Neural cell (in vitro differentiated cells): ENCODE measurements around the gene PTPRD. TPM values are rescaled to one million over a fixed set of nuclear protein-coding genes. Genes with fewer than 3 reads are reported as not detected.

ENCODE experiments used
- H2AFZ ChIP-seq: fragments of 200-600, 300-800 bp; sonication (generic), shearing (Covaris generic); 2 replicates; pipeline ENCODE4 v1.6.0; 2014; ENCODE audit warnings: low read depth, mild to moderate bottlenecking, antibody characterized with exemption, low read length, moderate library complexity
- H3F3A ChIP-seq: fragments of 200-600 bp; shearing (Covaris generic); 2 replicates; pipeline ENCODE4 v1.6.1; 2016; ENCODE audit warnings: mild to moderate bottlenecking, moderate library complexity, mixed read lengths, antibody characterized with exemption, low read length; ENCODE audit not compliant: insufficient read depth, poor library complexity, severe bottlenecking
- H3K27ac ChIP-seq: fragments of 200-600, 300-800 bp; sonication (generic), shearing (Covaris generic); 2 replicates; pipeline ENCODE4 v1.5.1; 2014; ENCODE audit warnings: mild to moderate bottlenecking, low read length, moderate library complexity
- H3K27me3 ChIP-seq: fragments of 300-800, 200-600 bp; sonication (generic), shearing (Covaris generic); 2 replicates; pipeline ENCODE4 v1.6.0; 2014; ENCODE audit warnings: mild to moderate bottlenecking, low read depth, low read length, moderate library complexity; ENCODE audit not compliant: insufficient read depth
- H3K36me3 ChIP-seq: fragments of 300-800, 200-600 bp; sonication (generic), shearing (Covaris generic); 2 replicates; pipeline ENCODE4 v1.5.1; 2014; ENCODE audit warnings: mild to moderate bottlenecking, antibody characterized with exemption, low read length, moderate library complexity; ENCODE audit not compliant: insufficient read depth
- H3K4me2 ChIP-seq: fragments of 300-800, 200-600 bp; sonication (generic), shearing (Covaris generic); 2 replicates; pipeline ENCODE4 v1.6.0; 2014; ENCODE audit warnings: mild to moderate bottlenecking, low read length
- H3K4me3 ChIP-seq: fragments of 300-800, 200-600 bp; sonication (generic), shearing (Covaris generic); 2 replicates; pipeline ENCODE4 v1.5.1; 2014; ENCODE audit warnings: mild to moderate bottlenecking, low read length, moderate library complexity
- H3K79me2 ChIP-seq: fragments of 200-600 bp; shearing (Covaris generic); replicated peaks from 2 replicates; pipeline ENCODE4 v1.6.0; 2014; ENCODE audit warnings: mild to moderate bottlenecking, low read length, moderate library complexity; ENCODE audit not compliant: insufficient read depth
- H3K9ac ChIP-seq: fragments of 300-800, 200-600 bp; sonication (generic), shearing (Covaris generic); 2 replicates; pipeline ENCODE4 v1.6.1; 2016; ENCODE audit warnings: mild to moderate bottlenecking, low read length, mixed read lengths
- H3K9me2 ChIP-seq: fragments of 200-600 bp; shearing (Covaris generic); 2 replicates; pipeline ENCODE4 v1.6.1; 2016; ENCODE audit warnings: mild to moderate bottlenecking, low read length, mixed read lengths; ENCODE audit not compliant: insufficient read depth
- H3K9me3 ChIP-seq: fragments of 200-600, 300-800 bp; sonication (generic), shearing (Covaris generic); 2 replicates; pipeline ENCODE4 v1.6.1; 2016; ENCODE audit warnings: mild to moderate bottlenecking, mixed run types, low read length, moderate library complexity, mixed read lengths
- H4K20me1 ChIP-seq: fragments of 200-600 bp; shearing (Covaris generic); 2 replicates; pipeline ENCODE4 v1.6.1; 2016; ENCODE audit warnings: mild to moderate bottlenecking, mixed run types; ENCODE audit not compliant: insufficient read depth
- EP300 ChIP-seq: fragments of 450-650 bp; conservative IDR thresholded peaks from 2 replicates; pipeline ENCODE4 v1.6.1; 2014; ENCODE audit warnings: antibody characterized with exemption, mild to moderate bottlenecking, moderate library complexity; ENCODE audit not compliant: poor library complexity, severe bottlenecking
- EZH2 ChIP-seq: fragments of 200-600, 300-800 bp; shearing (Covaris generic), sonication (generic); IDR thresholded peaks from 2 replicates; pipeline ENCODE4 v1.6.1; 2014; ENCODE audit warnings: antibody characterized with exemption, low read length, borderline replicate concordance, mild to moderate bottlenecking; ENCODE audit not compliant: insufficient read depth, poor library complexity, severe bottlenecking
- MXI1 ChIP-seq: fragments of 450-650 bp; conservative IDR thresholded peaks from 2 replicates; pipeline ENCODE4 v1.6.1; 2014; ENCODE audit warnings: antibody characterized with exemption, mild to moderate bottlenecking; ENCODE audit not compliant: poor library complexity, severe bottlenecking
- POLR2AphosphoS5 ChIP-seq: IDR thresholded peaks from 2 replicates; pipeline ENCODE4 v1.6.1; 2012
- RAD21 ChIP-seq: fragments of 450-650 bp; conservative IDR thresholded peaks from 2 replicates; pipeline ENCODE4 v1.6.1; 2014; ENCODE audit warnings: antibody characterized with exemption, mild to moderate bottlenecking, moderate library complexity
- SMC3 ChIP-seq: fragments of 450-650 bp; conservative IDR thresholded peaks from 2 replicates; pipeline ENCODE4 v1.6.1; 2014; ENCODE audit warnings: antibody characterized with exemption, mild to moderate bottlenecking, moderate library complexity; ENCODE audit not compliant: poor library complexity
- TAF1 ChIP-seq: IDR thresholded peaks from 2 replicates; pipeline ENCODE4 v1.6.1; 2012; ENCODE audit warnings: low read depth
- polyA plus RNA-seq: library from polyadenylated mRNA; depleted of rRNA; stranded (reverse); fragments of >200 nt; gene quantifications from 2 replicates; pipeline ENCODE4 v1.2.3, GENCODE V29; 2014
- TF ChIP-seq, protein P1 (sequence below): fragments of 450-650 bp; IDR thresholded peaks from 2 replicates; pipeline ENCODE4 v1.5.1; 2014; ENCODE audit warnings: antibody characterized with exemption, mild to moderate bottlenecking, moderate library complexity; ENCODE audit not compliant: poor library complexity, severe bottlenecking
- TF ChIP-seq, protein P2 (sequence below): IDR thresholded peaks from 2 replicates; pipeline ENCODE4 v1.6.1; 2012; ENCODE audit warnings: borderline replicate concordance

PTPRD gene
- polyA plus RNA-seq, 1 donor from 2014 or later = 143 TPM

DNA sequence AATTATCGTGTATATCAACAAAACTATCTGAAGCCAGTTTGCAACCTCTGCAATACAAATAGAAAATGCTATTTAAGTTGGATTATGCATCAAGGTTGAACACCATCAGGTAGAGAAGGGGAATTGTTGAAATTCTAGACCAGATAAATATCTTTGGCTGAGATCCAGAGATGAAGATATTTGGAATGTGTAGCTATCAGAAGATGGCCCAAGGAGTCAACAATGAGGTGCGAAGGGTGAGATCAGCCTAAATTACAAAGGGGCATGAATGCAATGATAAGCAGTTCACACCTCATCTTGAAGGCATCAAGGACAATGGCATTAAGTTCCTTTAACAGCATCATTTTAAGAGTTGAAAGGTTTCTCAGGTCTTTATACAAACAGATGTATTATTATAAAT, 2241.1 kb downstream of the PTPRD start:
- H4K20me1 ChIP-seq = no peaks in the 10 kb centered on the region
- no peaks in the 10 kb centered on the region for H3K27me3 ChIP-seq
- TF ChIP-seq, protein P1, sequence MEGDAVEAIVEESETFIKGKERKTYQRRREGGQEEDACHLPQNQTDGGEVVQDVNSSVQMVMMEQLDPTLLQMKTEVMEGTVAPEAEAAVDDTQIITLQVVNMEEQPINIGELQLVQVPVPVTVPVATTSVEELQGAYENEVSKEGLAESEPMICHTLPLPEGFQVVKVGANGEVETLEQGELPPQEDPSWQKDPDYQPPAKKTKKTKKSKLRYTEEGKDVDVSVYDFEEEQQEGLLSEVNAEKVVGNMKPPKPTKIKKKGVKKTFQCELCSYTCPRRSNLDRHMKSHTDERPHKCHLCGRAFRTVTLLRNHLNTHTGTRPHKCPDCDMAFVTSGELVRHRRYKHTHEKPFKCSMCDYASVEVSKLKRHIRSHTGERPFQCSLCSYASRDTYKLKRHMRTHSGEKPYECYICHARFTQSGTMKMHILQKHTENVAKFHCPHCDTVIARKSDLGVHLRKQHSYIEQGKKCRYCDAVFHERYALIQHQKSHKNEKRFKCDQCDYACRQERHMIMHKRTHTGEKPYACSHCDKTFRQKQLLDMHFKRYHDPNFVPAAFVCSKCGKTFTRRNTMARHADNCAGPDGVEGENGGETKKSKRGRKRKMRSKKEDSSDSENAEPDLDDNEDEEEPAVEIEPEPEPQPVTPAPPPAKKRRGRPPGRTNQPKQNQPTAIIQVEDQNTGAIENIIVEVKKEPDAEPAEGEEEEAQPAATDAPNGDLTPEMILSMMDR = no peak
- TF ChIP-seq, protein P2, sequence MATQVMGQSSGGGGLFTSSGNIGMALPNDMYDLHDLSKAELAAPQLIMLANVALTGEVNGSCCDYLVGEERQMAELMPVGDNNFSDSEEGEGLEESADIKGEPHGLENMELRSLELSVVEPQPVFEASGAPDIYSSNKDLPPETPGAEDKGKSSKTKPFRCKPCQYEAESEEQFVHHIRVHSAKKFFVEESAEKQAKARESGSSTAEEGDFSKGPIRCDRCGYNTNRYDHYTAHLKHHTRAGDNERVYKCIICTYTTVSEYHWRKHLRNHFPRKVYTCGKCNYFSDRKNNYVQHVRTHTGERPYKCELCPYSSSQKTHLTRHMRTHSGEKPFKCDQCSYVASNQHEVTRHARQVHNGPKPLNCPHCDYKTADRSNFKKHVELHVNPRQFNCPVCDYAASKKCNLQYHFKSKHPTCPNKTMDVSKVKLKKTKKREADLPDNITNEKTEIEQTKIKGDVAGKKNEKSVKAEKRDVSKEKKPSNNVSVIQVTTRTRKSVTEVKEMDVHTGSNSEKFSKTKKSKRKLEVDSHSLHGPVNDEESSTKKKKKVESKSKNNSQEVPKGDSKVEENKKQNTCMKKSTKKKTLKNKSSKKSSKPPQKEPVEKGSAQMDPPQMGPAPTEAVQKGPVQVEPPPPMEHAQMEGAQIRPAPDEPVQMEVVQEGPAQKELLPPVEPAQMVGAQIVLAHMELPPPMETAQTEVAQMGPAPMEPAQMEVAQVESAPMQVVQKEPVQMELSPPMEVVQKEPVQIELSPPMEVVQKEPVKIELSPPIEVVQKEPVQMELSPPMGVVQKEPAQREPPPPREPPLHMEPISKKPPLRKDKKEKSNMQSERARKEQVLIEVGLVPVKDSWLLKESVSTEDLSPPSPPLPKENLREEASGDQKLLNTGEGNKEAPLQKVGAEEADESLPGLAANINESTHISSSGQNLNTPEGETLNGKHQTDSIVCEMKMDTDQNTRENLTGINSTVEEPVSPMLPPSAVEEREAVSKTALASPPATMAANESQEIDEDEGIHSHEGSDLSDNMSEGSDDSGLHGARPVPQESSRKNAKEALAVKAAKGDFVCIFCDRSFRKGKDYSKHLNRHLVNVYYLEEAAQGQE = no peak
- H3K36me3 ChIP-seq = no peaks in the 10 kb centered on the region
- no peak overlapping the region for H3K4me3 ChIP-seq
- no peaks in the 10 kb centered on the region for H3K9me2 ChIP-seq
- H3K27ac ChIP-seq = no peak overlapping the region
- no peak overlapping the region for H3K9ac ChIP-seq
- H3K9me3 ChIP-seq = no peaks in the 10 kb centered on the region
- H2AFZ ChIP-seq = no peak overlapping the region
- no peak overlapping the region for H3K4me2 ChIP-seq
- H3K79me2 ChIP-seq = no peaks in the 10 kb centered on the region
- no peaks in the 10 kb centered on the region for H3F3A ChIP-seq

DNA sequence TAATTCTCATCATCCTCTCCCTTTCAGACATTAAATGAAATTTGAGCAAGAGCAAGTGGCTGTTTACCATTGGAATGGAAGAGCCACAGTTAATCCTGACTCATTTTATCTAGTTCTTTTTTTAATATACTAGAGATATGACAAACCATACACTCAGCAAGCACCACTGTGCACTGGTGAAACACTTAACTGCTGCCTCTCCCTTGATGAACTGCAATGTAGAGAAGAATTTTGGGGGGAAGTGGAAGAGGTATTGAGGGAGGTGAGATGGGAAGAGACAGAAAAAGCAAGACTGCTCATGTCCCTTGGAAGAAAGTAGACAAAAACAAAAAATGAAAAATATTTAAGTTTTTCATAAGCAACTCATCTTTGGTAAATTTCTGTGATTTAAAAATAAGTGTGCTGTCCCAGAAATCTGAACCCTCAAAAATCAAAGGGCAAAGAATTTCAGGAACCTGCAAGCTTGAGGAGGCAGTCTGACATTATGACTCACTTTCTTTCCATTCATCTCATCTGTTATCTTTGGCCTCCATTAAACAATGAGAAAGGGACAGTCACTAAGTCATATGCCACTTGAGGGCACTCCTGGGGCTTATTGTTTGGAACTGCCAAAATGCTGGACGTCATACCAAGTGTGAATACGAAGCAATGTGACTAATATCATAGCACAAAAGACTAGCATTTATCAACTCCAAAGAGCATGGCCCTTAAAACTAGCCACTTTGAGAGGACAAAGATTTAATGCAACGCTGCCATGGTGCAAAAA, 2246.5 kb downstream of the PTPRD start:
- Histone ChIP-seq H3K79me2 (no peaks in the 10 kb centered on the region), H4K20me1 (no peaks in the 10 kb centered on the region), H3K36me3 (peaks cover 8% of the 10 kb centered on the region), H3K27ac (no peak overlapping the region), H3K4me3 (no peak overlapping the region), H2AFZ (no peak overlapping the region), H3K27me3 (no peaks in the 10 kb centered on the region), H3K4me2 (no peak overlapping the region), H3K9me2 (no peaks in the 10 kb centered on the region), H3K9ac (no peak overlapping the region), H3F3A (no peaks in the 10 kb centered on the region), H3K9me3 (no peaks in the 10 kb centered on the region)
- TF ChIP-seq RAD21 (no peak), TAF1 (no peak), EZH2 (no peak), EP300 (no peak), MXI1 (no peak), POLR2AphosphoS5 (no peak), SMC3 (no peak)
- TF ChIP-seq, protein P2 = no peak
- TF ChIP-seq, protein P1 = no peak
